ENCODE data around the gene MARCHF10. TPM values are rescaled to one million over a fixed set of nuclear protein-coding genes. Genes with fewer than 3 reads are reported as not detected.

Gene MARCHF10
- total and polyA plus RNA-seq, 2 of the 4 experiments (the other 2 are of a cell fraction), result 0.18 to 0.74 TPM

DNA sequence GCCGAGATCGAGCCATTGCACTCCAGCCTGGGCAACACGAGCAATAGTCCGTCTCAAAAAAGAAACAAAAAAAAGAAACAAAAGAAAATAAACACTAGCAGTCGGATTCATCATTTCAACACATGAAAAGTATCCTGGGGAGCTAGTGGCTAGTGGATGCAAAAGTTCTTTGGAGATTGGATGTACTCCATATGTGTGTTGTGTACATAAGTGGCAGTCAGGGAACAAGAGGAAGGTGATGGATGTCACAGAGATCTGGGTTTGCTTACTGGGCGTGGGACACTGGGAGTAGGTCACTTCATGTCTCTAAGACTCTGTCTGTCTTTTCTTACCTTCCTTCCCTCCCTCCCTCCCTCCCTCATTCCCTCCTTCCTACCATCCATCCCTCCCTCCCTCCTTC, 145.3 kb downstream of the MARCHF10 start:
- CTCF ChIA-PET, result interaction anchor here (0.6 kb wide), 1 partner anchor 897 kb away, joined by 3 read pairs; no protein-coding TSS in a partner anchor
- H3K18ac ChIP-seq (ENCODE audit: low read depth, low read length), result no peak overlapping the region
- H3K36me3 ChIP-seq (ENCODE audit: control insufficient read depth, insufficient read depth, low read length), result peaks cover 40% of the 10 kb centered on the region
- no CpG with 5 or more reads among the region's 6 CpGs for WGBS, 2 experiments (ENCODE audit: extremely low coverage in 2 of 2, insufficient read length in 1 of 2)
- H3K14ac ChIP-seq (replicated peaks; ENCODE audit: low read depth, low read length), result 0 out of 2 replicates have a peak overlapping the region, but pooled peaks have one; percentile 12
- no peak overlapping the region for H2BK20ac ChIP-seq (ENCODE audit: low read depth, low read length)
- TF ChIP-seq MXI1 (IDR thresholded peaks at IDR 0.05; ENCODE audit: borderline replicate concordance, low read depth, low read length) (no peak), FOS (IDR thresholded peaks at IDR 0.05; ENCODE audit: low read depth, low read length) (no peak), CHD1 (IDR thresholded peaks at IDR 0.05; ENCODE audit: low read depth, low read length) (no peak), RCOR1 (IDR thresholded peaks at IDR 0.05; ENCODE audit: insufficient replicate concordance, low read length) (no peak), POLR2A (IDR thresholded peaks at IDR 0.05; ENCODE audit: low read depth, low read length) (no peak), RAD21 (IDR thresholded peaks at IDR 0.05; ENCODE audit: low read length) (no peak), SMC3 (IDR thresholded peaks at IDR 0.05; ENCODE audit: low read depth, low read length) (no peak), MAFK (IDR thresholded peaks at IDR 0.05; ENCODE audit: low read depth, low read length) (no peak), RFX5 (IDR thresholded peaks at IDR 0.05; ENCODE audit: low read depth, low read length) (no peak), NFE2L2 (IDR thresholded peaks at IDR 0.05; ENCODE audit: low read depth, low read length) (no peak), BHLHE40 (IDR thresholded peaks at IDR 0.05; ENCODE audit: low read depth, low read length) (no peak), CEBPB (IDR thresholded peaks at IDR 0.05; ENCODE audit: low read depth, low read length) (no peak), MAZ (IDR thresholded peaks at IDR 0.05; ENCODE audit: borderline replicate concordance, low read depth, low read length) (no peak)
- TF ChIP-seq, protein P1, sequence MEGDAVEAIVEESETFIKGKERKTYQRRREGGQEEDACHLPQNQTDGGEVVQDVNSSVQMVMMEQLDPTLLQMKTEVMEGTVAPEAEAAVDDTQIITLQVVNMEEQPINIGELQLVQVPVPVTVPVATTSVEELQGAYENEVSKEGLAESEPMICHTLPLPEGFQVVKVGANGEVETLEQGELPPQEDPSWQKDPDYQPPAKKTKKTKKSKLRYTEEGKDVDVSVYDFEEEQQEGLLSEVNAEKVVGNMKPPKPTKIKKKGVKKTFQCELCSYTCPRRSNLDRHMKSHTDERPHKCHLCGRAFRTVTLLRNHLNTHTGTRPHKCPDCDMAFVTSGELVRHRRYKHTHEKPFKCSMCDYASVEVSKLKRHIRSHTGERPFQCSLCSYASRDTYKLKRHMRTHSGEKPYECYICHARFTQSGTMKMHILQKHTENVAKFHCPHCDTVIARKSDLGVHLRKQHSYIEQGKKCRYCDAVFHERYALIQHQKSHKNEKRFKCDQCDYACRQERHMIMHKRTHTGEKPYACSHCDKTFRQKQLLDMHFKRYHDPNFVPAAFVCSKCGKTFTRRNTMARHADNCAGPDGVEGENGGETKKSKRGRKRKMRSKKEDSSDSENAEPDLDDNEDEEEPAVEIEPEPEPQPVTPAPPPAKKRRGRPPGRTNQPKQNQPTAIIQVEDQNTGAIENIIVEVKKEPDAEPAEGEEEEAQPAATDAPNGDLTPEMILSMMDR (conservative IDR thresholded peaks at IDR 0.05; ENCODE audit: low read depth, low read length), result no peak
- TF ChIP-seq, protein P2, sequence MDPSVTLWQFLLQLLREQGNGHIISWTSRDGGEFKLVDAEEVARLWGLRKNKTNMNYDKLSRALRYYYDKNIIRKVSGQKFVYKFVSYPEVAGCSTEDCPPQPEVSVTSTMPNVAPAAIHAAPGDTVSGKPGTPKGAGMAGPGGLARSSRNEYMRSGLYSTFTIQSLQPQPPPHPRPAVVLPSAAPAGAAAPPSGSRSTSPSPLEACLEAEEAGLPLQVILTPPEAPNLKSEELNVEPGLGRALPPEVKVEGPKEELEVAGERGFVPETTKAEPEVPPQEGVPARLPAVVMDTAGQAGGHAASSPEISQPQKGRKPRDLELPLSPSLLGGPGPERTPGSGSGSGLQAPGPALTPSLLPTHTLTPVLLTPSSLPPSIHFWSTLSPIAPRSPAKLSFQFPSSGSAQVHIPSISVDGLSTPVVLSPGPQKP (IDR thresholded peaks at IDR 0.05; ENCODE audit: borderline replicate concordance, low read depth, low read length), result no peak
- TF ChIP-seq, protein P3, sequence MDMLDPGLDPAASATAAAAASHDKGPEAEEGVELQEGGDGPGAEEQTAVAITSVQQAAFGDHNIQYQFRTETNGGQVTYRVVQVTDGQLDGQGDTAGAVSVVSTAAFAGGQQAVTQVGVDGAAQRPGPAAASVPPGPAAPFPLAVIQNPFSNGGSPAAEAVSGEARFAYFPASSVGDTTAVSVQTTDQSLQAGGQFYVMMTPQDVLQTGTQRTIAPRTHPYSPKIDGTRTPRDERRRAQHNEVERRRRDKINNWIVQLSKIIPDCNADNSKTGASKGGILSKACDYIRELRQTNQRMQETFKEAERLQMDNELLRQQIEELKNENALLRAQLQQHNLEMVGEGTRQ (IDR thresholded peaks at IDR 0.05; ENCODE audit: low read depth, low read length), result no peak
- H3K9me1 ChIP-seq (ENCODE audit: insufficient read depth, low read length), result peaks cover 19% of the 10 kb centered on the region
- dilution Hi-C loops (cut with HindIII; ENCODE audit: low sequenced_read_pairs, unreplicated experiment) (no loop called here), in situ Hi-C loops (cut with MboI; ENCODE audit: low sequenced_read_pairs) (no loop called here), intact Hi-C loops (cut with micrococcal nuclease) (no loop called here)
- H4K8ac ChIP-seq (ENCODE audit: low read depth in 2 of 2, low read length in 2 of 2), result 0 out of 4 replicates have a peak overlapping the region, but pooled peaks of 1 of the 2 experiments have one; percentile 50
- no peak overlapping the region for H2BK15ac ChIP-seq (ENCODE audit: low read depth, low read length)
- no peak overlapping the region for H3K4ac ChIP-seq (ENCODE audit: low read depth, low read length)
- no peaks in the 10 kb centered on the region for H3K27me3 ChIP-seq (ENCODE audit: control insufficient read depth, insufficient read depth, low read length)
- peaks cover 47 to 82% of the 10 kb centered on the region in 2 experiments for H3K79me1 ChIP-seq (ENCODE audit: low read depth in 1 of 2, low read length in 2 of 2)
- DNase-seq (no peak), ATAC-seq (ENCODE audit: low read depth) (peak; percentile 60)
- H3K4me2 ChIP-seq (ENCODE audit: low read depth, low read length), result no peak overlapping the region
- no peaks in the 10 kb centered on the region; the same call in 1 of the 2 replicates for H3K9me3 ChIP-seq (ENCODE audit: control insufficient read depth, insufficient read depth, low read length)
- no TSS peak for BruUV-seq (replicated peaks)
- H3K27ac ChIP-seq (ENCODE audit: insufficient read depth, low read length), result no peak overlapping the region
- H2BK120ac ChIP-seq (ENCODE audit: low read depth, low read length), result no peak overlapping the region
- H2AFZ ChIP-seq (replicated peaks; ENCODE audit: low read length, poor library complexity), result no peak overlapping the region
- no peak overlapping the region for H3K56ac ChIP-seq (ENCODE audit: extremely low read depth, insufficient read depth, low read length)
- H2AK5ac ChIP-seq (ENCODE audit: low read depth, low read length), result no peak overlapping the region
- no peak overlapping the region for H4K5ac ChIP-seq (ENCODE audit: low read depth, low read length)
- no peak overlapping the region for H3K4me3 ChIP-seq (ENCODE audit: insufficient read depth, low read depth, low read length)
- no peak overlapping the region for H4K91ac ChIP-seq (ENCODE audit: insufficient read depth, low read depth, low read length)
- POLR2A ChIA-PET (ENCODE audit: unreplicated experiment), result no interaction called here
- no peaks in the 10 kb centered on the region for H3K4me1 ChIP-seq (ENCODE audit: control insufficient read depth, insufficient read depth, low read length)
- H3K9ac ChIP-seq (ENCODE audit: low read depth, low read length), result no peak overlapping the region
- H2BK5ac ChIP-seq (ENCODE audit: low read depth, low read length, poor library complexity, severe bottlenecking), result no peak overlapping the region
- peaks cover 45% of the 10 kb centered on the region for H4K20me1 ChIP-seq (ENCODE audit: insufficient read depth, low read length)
- no peak overlapping the region for H2AK9ac ChIP-seq (replicated peaks; ENCODE audit: low read depth, low read length, poor library complexity)
- no peak overlapping the region for H3K23ac ChIP-seq (ENCODE audit: low read depth, low read length)

Data from IMR-90 (cell line).